Loucy (cell line): ENCODE data around the gene AGAP5.
"Not testable (repeated sequence)": the region's sequence is repeated elsewhere in the genome, so short reads cannot be mapped to it uniquely, and the experiment has no call there.

ENCODE experiments used
- H2AFZ ChIP-seq: fragments of 200-600 bp; sonication (generic); 2 replicates; pipeline ENCODE4 v1.6.0; 2016; ENCODE audit warnings: antibody characterized with exemption, mild to moderate bottlenecking, low read length, moderate library complexity
- H3F3A ChIP-seq: fragments of 200-600 bp; 2 replicates; pipeline ENCODE4 v1.6.0; 2016; ENCODE audit warnings: antibody characterized with exemption, low read depth, mild to moderate bottlenecking
- H3K27me3 ChIP-seq: fragments of 200-600 bp; sonication (generic); 2 replicates; pipeline ENCODE4 v1.6.1; 2014; ENCODE audit warnings: low read length, mild to moderate bottlenecking; ENCODE audit not compliant: insufficient read depth, poor library complexity, severe bottlenecking
- H3K36me3 ChIP-seq: fragments of 200-600 bp; sonication (generic); 2 replicates; pipeline ENCODE4 v1.6.1; 2016; ENCODE audit warnings: low read length; ENCODE audit not compliant: insufficient read depth
- H3K4me1 ChIP-seq: fragments of 200-600 bp; sonication (generic); 2 replicates; pipeline ENCODE4 v1.5.1; 2014; ENCODE audit warnings: low read length, mild to moderate bottlenecking; ENCODE audit not compliant: insufficient read depth, poor library complexity, severe bottlenecking
- H3K4me2 ChIP-seq: fragments of 200-600 bp; sonication (generic); 2 replicates; pipeline ENCODE4 v1.6.0; 2014; ENCODE audit warnings: antibody characterized with exemption, low read length, low read depth, mild to moderate bottlenecking; ENCODE audit not compliant: poor library complexity, severe bottlenecking
- H3K4me3 ChIP-seq: fragments of 200-600 bp; sonication (generic); 2 replicates; pipeline ENCODE4 v1.5.1; 2014; ENCODE audit warnings: low read length, mild to moderate bottlenecking, mixed read lengths; ENCODE audit not compliant: poor library complexity, severe bottlenecking
- H3K79me2 ChIP-seq: fragments of 200-600 bp; sonication (generic); 2 replicates; pipeline ENCODE4 v1.6.1; 2014; ENCODE audit warnings: low read length; ENCODE audit not compliant: insufficient read depth
- H3K9ac ChIP-seq: fragments of 200-600 bp; sonication (generic); 2 replicates; pipeline ENCODE4 v1.6.0; 2014; ENCODE audit warnings: mild to moderate bottlenecking, low read depth, low read length, moderate library complexity; ENCODE audit not compliant: poor library complexity, severe bottlenecking
- H3K9me2 ChIP-seq: fragments of 200-600 bp; sonication (generic); replicated peaks from 2 replicates; pipeline ENCODE4 v1.6.1; 2016; ENCODE audit warnings: low read depth, low read length, mixed read lengths
- H3K9me3 ChIP-seq: fragments of 200-600 bp; sonication (generic); 2 replicates; pipeline ENCODE4 v1.6.1; 2014; ENCODE audit warnings: mild to moderate bottlenecking, antibody characterized with exemption, low read length, low read depth; ENCODE audit not compliant: insufficient read depth
- H4K20me1 ChIP-seq: fragments of 200-600 bp; sonication (generic); 2 replicates; pipeline ENCODE4 v1.6.0; 2014; ENCODE audit warnings: antibody characterized with exemption, low read length, mild to moderate bottlenecking; ENCODE audit not compliant: insufficient read depth, poor library complexity, severe bottlenecking

Gene AGAP5

GRCh38 chr10:73703924-73704323 is 6.0 kb upstream of the AGAP5 start:
- not testable (repeated sequence) for H3K4me2 ChIP-seq, H3K79me2 ChIP-seq, H3F3A ChIP-seq, H4K20me1 ChIP-seq, H3K4me1 ChIP-seq, H3K9me3 ChIP-seq, H3K9me2 ChIP-seq, H3K36me3 ChIP-seq, H3K27me3 ChIP-seq, H2AFZ ChIP-seq, H3K4me3 ChIP-seq, H3K9ac ChIP-seq

- not testable (repeated sequence) for H2AFZ ChIP-seq, H3K9me3 ChIP-seq, H3K4me3 ChIP-seq, H3K36me3 ChIP-seq, H3K4me2 ChIP-seq, H3F3A ChIP-seq, H3K4me1 ChIP-seq, H4K20me1 ChIP-seq, H3K9ac ChIP-seq, H3K79me2 ChIP-seq, H3K27me3 ChIP-seq, H3K9me2 ChIP-seq
Measured at GRCh38 chr10:73698819-73699218, 910 bp upstream of the AGAP5 start.

- not testable (repeated sequence) for H3F3A ChIP-seq, H3K79me2 ChIP-seq, H3K4me3 ChIP-seq, H3K9me3 ChIP-seq, H3K9me2 ChIP-seq, H3K9ac ChIP-seq, H3K4me1 ChIP-seq, H3K27me3 ChIP-seq, H4K20me1 ChIP-seq, H3K4me2 ChIP-seq, H2AFZ ChIP-seq, H3K36me3 ChIP-seq
Measured at GRCh38 chr10:73695302-73695701, 2.6 kb downstream of the AGAP5 start.

- not testable (repeated sequence) for H3K36me3 ChIP-seq, H3K9me2 ChIP-seq, H3K9me3 ChIP-seq, H3K4me1 ChIP-seq, H2AFZ ChIP-seq, H3F3A ChIP-seq, H3K27me3 ChIP-seq, H3K79me2 ChIP-seq, H4K20me1 ChIP-seq, H3K4me2 ChIP-seq, H3K9ac ChIP-seq, H3K4me3 ChIP-seq
Measured at GRCh38 chr10:73690755-73691154, 7.2 kb downstream of the AGAP5 start.

GRCh38 chr10:73689596-73689995 is 8.3 kb downstream of the AGAP5 start:
- H3F3A ChIP-seq, H3K9me3 ChIP-seq, H4K20me1 ChIP-seq, H3K9me2 ChIP-seq, H2AFZ ChIP-seq, H3K36me3 ChIP-seq, H3K79me2 ChIP-seq, H3K4me1 ChIP-seq, H3K4me3 ChIP-seq, H3K4me2 ChIP-seq, H3K9ac ChIP-seq, H3K27me3 ChIP-seq: not testable (repeated sequence)

GRCh38 chr10:73687641-73688040 is 10.3 kb downstream of the AGAP5 start:
- not testable (repeated sequence) for H3K79me2 ChIP-seq, H3F3A ChIP-seq, H3K9me3 ChIP-seq, H3K4me3 ChIP-seq, H4K20me1 ChIP-seq, H3K4me1 ChIP-seq, H3K36me3 ChIP-seq, H3K27me3 ChIP-seq, H3K9ac ChIP-seq, H2AFZ ChIP-seq, H3K4me2 ChIP-seq, H3K9me2 ChIP-seq

- not testable (repeated sequence) for H4K20me1 ChIP-seq, H3K4me1 ChIP-seq, H2AFZ ChIP-seq, H3K4me2 ChIP-seq, H3K9me2 ChIP-seq, H3K9me3 ChIP-seq, H3F3A ChIP-seq, H3K27me3 ChIP-seq, H3K9ac ChIP-seq, H3K4me3 ChIP-seq, H3K36me3 ChIP-seq, H3K79me2 ChIP-seq
Measured at GRCh38 chr10:73674546-73674945, 23.4 kb downstream of the AGAP5 start.

GRCh38 chr10:73668378-73668777 is 29.5 kb downstream of the AGAP5 start:
- H2AFZ ChIP-seq, H3K4me3 ChIP-seq, H3K9me3 ChIP-seq, H4K20me1 ChIP-seq, H3K4me1 ChIP-seq, H3K79me2 ChIP-seq, H3F3A ChIP-seq, H3K27me3 ChIP-seq, H3K4me2 ChIP-seq, H3K9ac ChIP-seq, H3K9me2 ChIP-seq, H3K36me3 ChIP-seq: not testable (repeated sequence)
